ENCODE measurements around the gene OGDH. TPM values are rescaled to one million over a fixed set of nuclear protein-coding genes. Genes with fewer than 3 reads are reported as not detected.
A peak's percentile ranks its signal among the peaks of the same experiment; 100 is the strongest.

Gene OGDH
- total RNA-seq, 1 donor from 2014 or later, result 73.7 TPM

GRCh38 chr7:44736896-44737295 lies 130.5 kb downstream of the OGDH start:
- no peak overlapping the region for H3K27ac Mint-ChIP-seq (ENCODE audit: unreplicated experiment)
- Histone ChIP-seq H3K27me3 (ENCODE audit: insufficient read depth, low read length) (no peaks in the 10 kb centered on the region), H4K20me1 (ENCODE audit: insufficient read depth, low read length) (no peaks in the 10 kb centered on the region), H3K36me3 (ENCODE audit: insufficient read depth, low read length) (no peaks in the 10 kb centered on the region), H2AFZ (ENCODE audit: low read depth, low read length) (no peak overlapping the region), H3K4me2 (ENCODE audit: low read length) (no peak overlapping the region), H3K79me2 (ENCODE audit: insufficient read depth, low read length) (no peaks in the 10 kb centered on the region), H3K27ac (ENCODE audit: low read depth, low read length) (no peak overlapping the region), H3K4me3 (ENCODE audit: insufficient read depth, low read depth, low read length) (no peak overlapping the region), H3K4me1 (ENCODE audit: insufficient read depth, low read length) (peaks cover 4% of the 10 kb centered on the region), H3K9me3 (ENCODE audit: insufficient read depth, low read depth, low read length) (no peaks in the 10 kb centered on the region), H3K9ac (ENCODE audit: low read length) (no peak overlapping the region)
- TF ChIP-seq CTCF (IDR thresholded peaks at IDR 0.05; ENCODE audit: insufficient read depth, low read depth, low read length), result no peak
- no peak for TF ChIP-seq EZH2 (IDR thresholded peaks at IDR 0.05; ENCODE audit: insufficient read depth, low read length)
- DNase-seq (ENCODE audit: low read depth) (no peak), FAIRE-seq (no peak)
- peak overlapping the region; percentile 34 for H3K4me3 Mint-ChIP-seq (ENCODE audit: unreplicated experiment)
- H3K4me1 Mint-ChIP-seq (ENCODE audit: low read depth, unreplicated experiment), result no peaks in the 10 kb centered on the region
- no peaks in the 10 kb centered on the region for H3K9me3 Mint-ChIP-seq (ENCODE audit: unreplicated experiment)
- H3K27me3 Mint-ChIP-seq (ENCODE audit: low read depth, unreplicated experiment), result no peaks in the 10 kb centered on the region
- H3K36me3 Mint-ChIP-seq (ENCODE audit: low read depth, unreplicated experiment), result no peaks in the 10 kb centered on the region

GRCh38 chr7:44738051-44738723 lies 131.8 kb downstream of the OGDH start:
- Histone ChIP-seq H3K4me2 (ENCODE audit: low read length) (no peak overlapping the region), H3K4me1 (ENCODE audit: insufficient read depth, low read length) (peaks cover 4% of the 10 kb centered on the region), H2AFZ (ENCODE audit: low read depth, low read length) (peak overlapping the region; percentile 5), H3K9me3 (ENCODE audit: insufficient read depth, low read depth, low read length) (no peaks in the 10 kb centered on the region), H3K79me2 (ENCODE audit: insufficient read depth, low read length) (no peaks in the 10 kb centered on the region), H3K36me3 (ENCODE audit: insufficient read depth, low read length) (no peaks in the 10 kb centered on the region), H3K9ac (ENCODE audit: low read length) (no peak overlapping the region), H3K4me3 (ENCODE audit: insufficient read depth, low read depth, low read length) (no peak overlapping the region), H3K27me3 (ENCODE audit: insufficient read depth, low read length) (no peaks in the 10 kb centered on the region), H4K20me1 (ENCODE audit: insufficient read depth, low read length) (no peaks in the 10 kb centered on the region), H3K27ac (ENCODE audit: low read depth, low read length) (no peak overlapping the region)
- no peaks in the 10 kb centered on the region for H3K36me3 Mint-ChIP-seq (ENCODE audit: low read depth, unreplicated experiment)
- TF ChIP-seq EZH2 (IDR thresholded peaks at IDR 0.05; ENCODE audit: insufficient read depth, low read length), result no peak
- TF ChIP-seq CTCF (IDR thresholded peaks at IDR 0.05; ENCODE audit: insufficient read depth, low read depth, low read length), result no peak
- no peaks in the 10 kb centered on the region for H3K4me1 Mint-ChIP-seq (ENCODE audit: low read depth, unreplicated experiment)
- FAIRE-seq, result no peak
- H3K9me3 Mint-ChIP-seq (ENCODE audit: unreplicated experiment), result no peaks in the 10 kb centered on the region
- H3K4me3 Mint-ChIP-seq (ENCODE audit: unreplicated experiment), result no peak overlapping the region
- H3K27me3 Mint-ChIP-seq (ENCODE audit: low read depth, unreplicated experiment), result no peaks in the 10 kb centered on the region
- peak overlapping the region; percentile 84 for H3K27ac Mint-ChIP-seq (ENCODE audit: unreplicated experiment)
- DNase-seq (ENCODE audit: low read depth), result no peak
